HG02973 (cell line): ENCODE data around the gene LEKR1.

Experiments
- ATAC-seq: cut with Tn5 transposase; IDR thresholded peaks from one replicate; pipeline ENCODE4 v1.9.1; 2021; ENCODE audit warnings: moderate library complexity; ENCODE audit not compliant: unreplicated experiment

Gene LEKR1

DNA sequence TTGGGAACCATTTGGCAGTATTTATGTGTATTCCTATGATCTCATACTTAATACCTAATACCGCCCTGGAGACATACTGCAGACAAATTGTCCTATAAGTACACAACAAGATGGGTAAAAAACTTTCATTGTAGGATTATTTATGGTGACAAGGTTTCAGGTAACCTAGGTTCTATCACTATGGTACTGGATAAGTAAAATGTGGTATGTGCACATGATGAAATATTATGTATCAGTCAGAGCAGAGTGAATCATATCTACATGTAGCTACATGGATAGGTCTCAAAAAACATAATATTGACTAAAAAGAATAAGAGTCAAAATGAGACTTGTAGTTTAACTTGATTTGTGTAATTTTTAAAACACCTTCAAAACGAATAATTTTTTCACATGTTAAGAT is 147.8 kb downstream of the LEKR1 start:
- no peak for ATAC-seq

DNA sequence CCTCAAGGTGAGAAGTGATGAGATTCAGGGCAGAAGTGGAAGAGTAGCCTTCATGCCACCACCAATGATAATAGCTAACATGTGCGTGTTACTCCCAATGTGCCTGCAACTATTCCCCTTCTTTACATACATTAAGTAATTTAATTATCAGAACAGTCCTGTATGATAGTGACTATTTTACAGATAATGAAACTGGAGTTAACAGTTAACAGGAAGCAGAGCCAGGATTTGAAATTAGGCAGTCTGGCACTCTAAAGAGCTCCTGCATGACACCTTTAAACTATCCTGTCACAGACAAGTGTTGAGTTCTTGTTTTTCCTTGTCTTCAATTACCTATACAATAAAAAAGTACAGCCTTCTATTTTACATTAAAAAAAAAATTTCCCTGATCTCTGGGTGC is 148.8 kb downstream of the LEKR1 start:
- ATAC-seq: no peak

DNA sequence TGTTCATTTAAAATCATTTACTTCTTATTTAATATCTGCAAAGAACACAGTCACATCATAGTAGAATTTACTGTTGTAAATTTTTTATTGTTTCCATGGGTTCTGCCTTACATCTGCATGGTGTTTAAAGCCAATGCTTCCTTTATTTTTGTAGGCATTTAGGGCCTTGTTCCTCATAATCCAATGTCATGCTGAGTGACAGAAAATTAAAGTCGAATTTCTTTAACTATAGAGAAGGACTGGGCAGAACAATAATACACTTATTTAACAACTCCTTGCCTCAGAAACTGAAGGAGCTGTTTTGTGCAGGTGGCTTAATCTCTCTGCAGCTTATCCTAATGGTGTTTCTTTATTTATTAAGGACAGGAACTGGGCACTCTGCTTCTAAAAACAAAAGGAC is 149.6 kb downstream of the LEKR1 start:
- no peak for ATAC-seq

DNA sequence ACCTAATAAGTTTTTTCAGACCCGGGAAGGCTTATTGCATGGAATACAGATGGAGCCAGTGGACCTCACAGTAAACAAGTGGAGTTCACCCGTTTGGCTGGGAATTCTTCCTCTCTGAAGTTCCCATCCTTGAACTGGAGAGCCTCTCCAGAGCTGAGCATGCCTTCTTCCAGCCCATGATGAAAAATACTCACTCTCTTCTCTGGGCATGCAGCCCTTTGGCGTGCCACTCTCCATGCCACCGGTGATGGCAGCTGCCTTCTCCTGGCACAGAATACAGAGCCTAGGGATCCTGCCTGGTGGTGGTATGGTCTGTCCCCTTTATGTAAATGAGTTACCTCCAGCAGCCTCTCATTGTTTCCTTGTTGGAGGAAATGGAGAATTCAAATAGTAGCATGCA is 150.8 kb downstream of the LEKR1 start:
- ATAC-seq: no peak

DNA sequence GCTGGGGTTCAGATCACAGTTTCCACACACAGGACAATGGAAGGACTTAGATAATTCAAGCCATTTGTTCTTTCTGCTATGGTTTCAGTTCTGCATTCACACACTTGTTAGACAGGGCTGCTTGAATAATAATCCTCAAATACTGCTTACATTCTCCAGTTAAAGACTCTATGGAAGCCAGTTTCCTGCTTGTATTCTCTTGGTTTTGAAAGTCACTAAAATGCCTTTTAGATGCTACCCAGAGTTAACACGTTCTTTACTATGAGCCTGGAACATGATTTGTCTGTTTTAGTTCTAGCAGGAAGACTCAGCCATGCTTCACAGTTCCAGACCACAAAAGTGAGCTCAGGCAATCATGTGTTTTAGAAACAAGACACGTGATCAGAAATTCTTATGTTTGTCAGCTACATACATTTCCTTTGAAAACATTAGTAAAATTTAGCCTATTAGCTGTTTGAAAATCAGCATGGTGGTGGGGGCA is 152.4 kb downstream of the LEKR1 start:
- peak; percentile 92 for ATAC-seq

DNA sequence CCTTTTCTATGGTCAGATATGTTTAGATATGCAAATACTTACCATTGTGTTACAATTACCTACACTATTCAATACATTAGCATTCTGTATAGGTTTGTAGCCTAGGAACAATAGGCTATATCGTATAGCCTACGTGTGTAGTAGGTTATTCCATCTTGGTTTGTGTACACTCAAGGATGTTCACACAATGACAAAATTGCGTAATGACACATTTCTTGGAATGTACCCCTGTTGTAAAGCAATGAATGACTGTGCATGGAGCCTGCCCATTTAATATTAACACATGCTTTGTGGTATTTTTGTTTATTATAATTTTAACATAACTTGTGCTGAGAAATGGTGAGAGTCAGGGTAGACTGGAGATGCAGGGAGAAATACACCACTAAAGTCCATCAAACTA is 154.9 kb downstream of the LEKR1 start:
- no peak for ATAC-seq

DNA sequence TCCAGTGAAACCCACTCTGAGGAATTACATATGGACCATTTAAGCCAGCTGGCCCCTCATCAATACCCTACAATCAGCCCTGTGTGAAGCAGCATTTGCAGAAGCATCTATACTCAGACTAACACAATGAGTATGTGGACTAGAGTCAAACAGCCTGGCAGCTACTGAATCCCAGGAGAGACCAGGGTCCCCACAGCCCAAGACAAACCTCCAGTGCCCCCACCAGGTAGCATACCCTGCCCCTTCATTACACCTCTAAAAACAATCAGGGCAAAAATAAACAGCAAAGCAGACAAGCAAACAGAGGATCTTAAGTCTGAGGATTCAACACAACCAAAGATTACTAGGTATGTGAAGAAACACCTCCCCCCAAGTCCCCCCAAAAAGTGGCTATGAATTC is 157.4 kb downstream of the LEKR1 start:
- ATAC-seq: no peak

DNA sequence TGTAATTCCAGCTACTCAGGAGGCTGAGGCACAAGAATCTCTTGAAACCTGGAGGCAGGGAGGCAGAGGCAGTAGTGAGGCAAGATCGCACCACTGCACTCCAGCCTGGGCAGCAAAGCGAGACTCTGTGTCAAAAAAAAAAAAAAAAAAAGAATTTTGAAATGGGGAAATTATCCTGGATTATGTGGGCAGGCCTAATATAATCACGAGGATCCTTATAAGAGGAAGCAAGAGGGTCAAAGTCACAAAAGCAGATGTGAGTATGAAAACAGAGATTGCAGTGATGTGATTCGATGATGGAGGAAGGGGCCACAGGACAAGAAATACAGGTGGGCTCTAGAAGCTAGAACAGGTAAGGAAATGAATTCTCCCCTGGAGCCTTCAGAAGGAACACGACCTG is 159.6 kb downstream of the LEKR1 start:
- no peak for ATAC-seq

DNA sequence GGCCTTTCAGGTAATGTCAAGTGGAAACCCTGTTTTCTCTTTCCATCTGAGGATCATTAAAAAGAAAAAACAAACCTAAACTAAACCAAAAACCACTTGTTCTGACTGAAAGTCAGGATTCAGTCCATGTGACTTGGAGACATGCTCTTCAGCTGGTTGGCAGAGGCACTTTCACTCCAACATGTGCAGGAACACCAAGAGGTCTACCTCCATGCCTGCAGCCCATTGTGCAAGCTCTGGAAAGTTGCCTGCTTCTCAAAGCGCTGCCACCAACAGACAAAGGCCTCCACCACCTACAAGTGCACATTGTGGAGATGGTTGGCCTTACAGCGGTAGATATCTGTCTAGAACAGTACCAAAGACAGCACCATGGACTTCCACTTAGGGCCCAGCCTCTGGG is 161.8 kb downstream of the LEKR1 start:
- ATAC-seq: no peak

DNA sequence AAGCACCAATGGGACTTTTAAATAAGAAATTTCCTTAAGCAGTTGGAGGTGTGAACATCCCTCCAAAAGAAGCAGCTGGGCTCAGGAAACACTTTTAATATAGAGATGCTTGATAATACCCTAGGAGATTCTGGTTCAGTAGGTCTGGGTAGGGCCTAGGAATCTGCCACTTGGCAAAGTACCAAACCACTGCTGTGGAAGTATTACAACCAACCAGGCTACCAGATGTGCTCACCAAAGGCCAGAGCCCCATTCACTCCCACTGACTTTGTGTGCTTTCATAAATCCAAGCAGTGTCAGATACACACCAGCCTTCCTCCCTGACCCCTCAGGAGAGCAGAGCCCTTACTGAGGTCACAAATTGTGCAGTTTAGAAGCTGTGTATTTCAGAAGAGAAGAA is 171.2 kb downstream of the LEKR1 start:
- no peak for ATAC-seq

DNA sequence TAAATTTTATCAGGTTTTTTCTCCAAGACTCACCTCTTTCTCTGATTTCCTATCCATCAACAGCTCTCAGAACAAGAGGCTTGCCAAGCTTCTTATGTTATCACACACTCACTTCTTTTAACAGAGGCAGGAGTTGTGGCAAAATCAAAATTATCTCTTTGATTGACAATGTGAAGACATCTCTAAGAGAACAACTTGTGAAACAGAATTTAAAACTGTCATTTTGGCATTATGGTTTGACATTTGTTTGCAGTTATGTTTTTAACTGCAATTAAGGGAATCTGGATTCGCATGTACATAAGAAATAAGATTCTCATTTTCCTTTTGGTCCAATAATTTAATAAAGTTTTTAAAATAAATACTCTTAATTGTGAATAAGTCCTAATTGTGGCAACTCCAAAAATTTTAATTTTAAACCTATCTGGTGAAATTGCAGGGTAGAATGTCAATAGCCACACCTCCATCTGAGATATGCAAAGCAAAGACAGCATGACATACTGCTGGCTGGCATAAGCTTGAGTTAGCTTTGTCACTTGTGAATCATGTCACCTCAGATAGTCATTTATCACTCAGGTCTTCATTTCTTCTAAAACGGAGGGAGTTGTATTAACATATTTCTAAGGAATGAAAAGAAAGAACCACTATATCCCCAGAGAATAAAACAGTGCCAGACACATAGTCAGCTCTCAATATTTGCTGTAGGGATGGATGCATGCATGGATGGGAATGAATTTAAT is 175.2 kb downstream of the LEKR1 start:
- ATAC-seq: no peak

DNA sequence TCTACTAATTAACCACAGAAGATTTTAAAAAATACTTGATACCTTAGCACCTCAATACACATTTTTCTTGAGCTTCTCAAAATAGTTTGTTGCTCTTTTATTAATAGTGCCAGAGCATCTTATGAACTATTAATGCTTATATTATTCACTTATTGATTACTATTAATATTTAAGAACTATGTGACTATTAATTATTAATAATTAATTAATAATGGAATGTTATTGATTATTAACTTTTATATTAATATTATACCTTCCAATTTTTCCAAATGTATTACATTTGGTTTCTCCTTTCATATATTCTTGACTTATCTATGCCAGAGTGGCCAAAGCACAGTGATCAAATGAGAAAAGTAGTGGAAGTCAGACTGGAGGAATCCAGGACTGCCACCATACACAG is 195.5 kb downstream of the LEKR1 start:
- ATAC-seq: no peak

DNA sequence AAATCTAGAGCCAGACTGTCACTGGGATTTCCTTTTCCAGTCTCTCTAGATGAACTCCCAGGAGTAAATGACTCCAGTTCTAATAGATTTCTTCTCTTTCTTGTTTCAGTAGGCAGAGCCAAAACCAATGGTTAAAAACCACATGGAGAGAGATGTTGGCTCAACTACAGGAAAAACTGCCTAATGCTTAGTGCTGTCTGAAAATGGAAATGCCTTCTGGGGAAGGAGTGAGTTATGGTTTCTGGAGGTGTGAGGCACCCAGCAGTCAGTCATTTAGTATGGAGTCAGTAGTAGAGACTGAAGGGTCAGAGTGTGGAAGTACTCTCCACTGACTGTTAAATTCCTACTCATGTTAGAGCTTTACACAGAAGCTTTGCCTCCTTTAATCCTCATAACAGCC is 197.1 kb downstream of the LEKR1 start:
- no peak for ATAC-seq

DNA sequence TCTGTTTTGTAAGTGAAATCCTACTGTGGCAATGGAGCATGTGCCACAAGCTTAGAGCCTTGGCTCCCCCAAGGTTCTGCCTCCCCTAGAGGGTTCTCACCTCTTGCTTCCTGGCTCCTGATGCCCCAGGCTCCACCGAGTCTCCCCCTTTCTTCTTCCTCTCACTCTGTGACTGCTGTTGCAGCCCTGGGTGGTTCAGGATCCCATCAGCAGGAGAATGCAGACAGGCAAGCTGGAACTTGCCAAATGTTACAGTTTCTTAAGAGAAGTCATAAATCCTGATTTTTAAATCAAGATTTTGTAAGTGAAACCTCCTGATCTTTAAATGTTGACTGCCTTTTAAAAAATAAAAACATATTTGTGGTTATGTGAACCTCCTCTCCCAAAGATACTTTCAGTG is 199.9 kb downstream of the LEKR1 start:
- ATAC-seq: no peak

DNA sequence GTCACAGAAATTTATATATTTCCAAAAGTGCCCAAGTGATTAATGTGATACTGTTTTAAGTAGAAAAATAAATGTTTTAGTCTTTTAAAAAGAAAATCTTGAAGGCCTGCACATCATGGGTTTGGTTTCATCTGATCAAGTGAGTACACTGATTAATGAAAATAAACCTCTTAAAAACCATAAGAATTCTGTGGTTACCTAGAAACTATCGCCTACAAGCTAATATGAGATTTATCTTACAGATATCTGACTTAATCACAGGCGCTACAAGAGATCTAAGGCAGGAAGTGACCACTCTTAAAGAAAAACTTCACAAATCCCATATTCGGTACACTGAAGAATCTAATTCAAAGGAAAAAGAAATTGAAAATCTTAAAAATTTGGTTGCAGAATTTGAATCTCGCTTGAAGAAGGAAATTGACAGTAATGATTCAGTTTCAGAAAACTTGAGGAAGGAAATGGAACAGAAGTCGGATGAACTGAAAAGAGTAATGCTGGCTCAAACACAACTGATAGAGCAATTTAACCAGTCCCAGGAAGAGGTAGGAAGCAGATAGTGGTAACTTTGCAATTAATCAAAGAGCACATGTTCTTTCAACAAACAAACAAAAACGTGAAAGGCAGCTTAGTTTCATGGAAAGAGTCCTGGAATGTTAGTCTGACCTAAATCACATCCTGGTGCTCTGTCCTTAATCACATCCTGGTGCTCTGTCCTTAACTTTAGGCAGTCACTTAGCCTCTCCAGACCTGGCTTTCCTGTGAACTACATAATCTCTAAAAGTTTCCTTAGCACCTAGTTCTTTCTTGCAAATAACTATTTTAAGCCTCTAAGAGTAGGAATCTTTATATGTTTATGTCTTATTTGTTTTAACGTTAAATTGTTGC is 201.9 kb downstream of the LEKR1 start:
- ATAC-seq: no peak

DNA sequence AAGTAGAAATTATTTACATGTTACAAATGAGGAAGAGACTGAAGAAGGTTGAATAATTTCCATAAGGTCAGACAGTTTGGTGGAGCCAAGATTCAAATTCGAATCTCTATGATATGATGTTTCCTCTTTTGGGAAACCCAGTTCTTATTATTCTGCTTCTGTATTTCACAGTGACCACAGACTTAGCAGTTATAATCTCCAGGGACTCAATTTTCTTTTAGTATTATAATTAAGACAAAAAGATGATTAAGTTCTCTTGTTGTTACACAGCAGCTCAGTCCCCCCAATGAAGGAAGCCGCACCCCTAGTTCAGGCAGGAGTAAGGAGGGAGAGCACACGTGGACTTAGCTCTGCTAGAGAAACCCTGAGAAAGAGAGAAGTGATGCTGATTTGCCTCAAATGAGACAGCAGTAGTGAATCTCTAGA is 203.2 kb downstream of the LEKR1 start:
- ATAC-seq: no peak

DNA sequence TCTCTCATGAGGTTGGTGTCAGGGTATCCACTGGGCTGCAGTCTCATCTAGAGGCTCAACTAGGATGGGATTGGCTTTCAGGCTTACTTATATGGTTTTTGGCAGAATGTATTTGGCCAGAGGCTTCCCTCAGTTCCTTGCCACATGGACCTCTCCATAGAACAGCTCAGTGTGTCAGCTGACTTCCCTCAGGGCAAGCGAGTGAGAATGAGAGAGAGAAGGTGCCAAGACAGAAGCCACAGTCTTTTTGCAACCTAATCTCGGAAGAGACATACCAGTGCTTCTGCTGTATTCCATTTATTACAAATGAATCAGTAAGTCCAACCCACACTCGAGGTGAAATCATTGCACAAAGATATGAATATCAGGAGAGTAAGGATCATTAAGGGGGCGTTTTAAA is 204.6 kb downstream of the LEKR1 start:
- no peak for ATAC-seq

DNA sequence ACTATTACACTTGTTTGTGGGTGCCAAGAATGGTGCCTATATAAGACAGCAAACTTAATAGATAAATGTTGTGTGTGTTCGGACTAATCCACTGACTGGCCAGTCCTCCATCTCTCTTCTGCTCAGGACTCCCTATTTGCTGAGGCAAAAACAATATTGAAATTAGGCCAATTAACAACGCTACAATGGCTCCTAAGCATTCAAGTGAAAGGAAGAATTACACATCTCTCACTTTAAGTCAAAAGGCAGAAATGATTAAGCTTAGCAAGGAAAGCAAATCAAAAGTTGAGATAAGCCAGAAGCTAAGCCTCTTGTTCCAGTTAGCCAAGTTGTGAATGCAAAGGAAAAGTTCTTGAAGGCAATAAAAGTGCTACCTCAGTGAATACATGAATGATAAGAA is 206.8 kb downstream of the LEKR1 start:
- no peak for ATAC-seq

DNA sequence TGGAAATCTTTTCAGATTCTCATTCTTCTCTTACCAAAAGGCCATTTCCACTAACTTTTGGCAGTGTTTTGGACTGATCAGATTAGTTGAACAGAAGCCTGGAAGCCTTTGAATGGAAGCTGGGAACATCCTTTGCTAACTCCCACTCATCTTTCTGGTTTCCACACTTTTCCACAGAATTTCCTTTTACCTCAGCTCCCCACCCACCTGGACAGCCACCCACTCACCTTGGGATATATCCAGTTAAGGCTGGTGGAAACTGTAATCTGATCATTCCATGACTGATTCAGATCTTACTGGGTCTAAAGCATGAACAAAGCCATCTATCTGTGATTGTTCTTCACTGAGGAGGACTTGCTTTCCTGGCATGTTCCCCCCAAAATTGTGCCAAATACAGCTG is 214.3 kb downstream of the LEKR1 start:
- ATAC-seq: no peak

DNA sequence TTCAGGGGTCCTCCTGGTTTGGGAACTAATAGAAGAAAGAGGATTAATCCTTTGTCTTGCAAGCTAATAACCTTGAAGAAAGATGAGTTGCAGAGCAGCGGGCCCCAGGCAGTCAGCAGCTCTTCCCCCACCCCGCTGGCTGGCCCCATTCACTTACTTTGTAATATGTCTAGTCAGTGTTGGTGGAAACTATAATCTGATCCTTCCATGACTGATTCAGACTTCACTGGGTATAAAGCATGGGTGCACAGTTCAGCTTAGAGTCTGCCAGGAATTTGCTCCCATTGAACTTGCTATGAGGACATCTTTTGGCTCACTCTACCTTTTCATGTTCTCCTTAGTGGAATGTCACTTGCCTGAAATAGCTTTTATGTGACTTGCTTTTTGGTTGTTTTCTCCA is 216.1 kb downstream of the LEKR1 start:
- no peak for ATAC-seq

DNA sequence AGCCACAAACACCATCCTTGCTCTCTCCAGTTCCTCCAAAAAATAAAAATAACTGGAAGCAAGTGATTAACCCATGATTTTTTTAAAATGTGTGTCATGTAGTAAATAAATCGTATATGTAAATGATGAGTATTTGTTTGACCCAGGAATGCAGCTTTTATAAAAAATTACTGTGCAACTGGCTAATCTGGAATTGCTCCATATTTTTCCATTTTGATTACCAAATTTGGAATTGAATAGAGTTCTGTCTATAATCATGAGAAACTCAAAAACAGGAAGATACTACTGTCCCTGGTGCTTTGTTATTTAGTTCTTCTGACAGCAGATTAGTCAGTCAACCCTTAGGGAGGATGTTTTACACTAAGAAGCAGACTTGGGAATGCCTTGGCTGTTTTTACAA is 217.6 kb downstream of the LEKR1 start:
- ATAC-seq: no peak

DNA sequence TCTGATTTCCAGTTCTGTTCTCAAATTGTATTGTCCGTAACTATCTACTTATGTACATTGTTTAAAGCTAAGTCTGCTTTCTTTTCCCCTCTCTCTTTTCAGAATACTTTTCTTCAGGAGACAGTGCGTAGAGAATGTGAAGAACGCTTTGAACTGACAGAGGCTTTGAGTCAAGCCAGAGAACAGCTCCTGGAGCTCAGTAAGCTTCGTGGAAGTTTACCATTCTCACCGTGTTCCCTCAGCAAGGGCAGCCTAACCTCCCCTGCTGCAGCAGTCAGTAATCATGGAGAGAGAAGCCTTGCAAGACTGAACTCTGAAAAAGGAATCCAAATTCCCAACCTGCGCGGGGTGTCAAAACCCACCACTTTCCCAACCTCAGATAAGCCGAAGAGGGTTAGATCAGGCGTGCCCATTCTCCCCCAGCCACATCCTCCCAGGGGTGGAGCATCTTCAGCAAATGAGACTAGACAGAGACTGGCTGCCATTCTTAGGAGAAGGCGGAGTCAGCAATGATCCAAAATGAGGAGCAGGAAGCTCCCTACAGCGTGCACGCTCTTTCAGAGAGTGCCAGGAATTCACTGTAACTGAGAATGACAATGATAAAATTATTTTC is 219.2 kb downstream of the LEKR1 start:
- no peak for ATAC-seq
